LNCaP clone FGC (cell line): ENCODE results near the gene ZNF322.

Experiments
- DNase-seq: peaks from one replicate; pipeline ENCODE4 v3.0.0-alpha.2; 2011; ENCODE audit warnings: low read depth
- H3K4me3 ChIP-seq: 2 replicates; pipeline ENCODE4 v1.5.1; 2011; ENCODE audit warnings: mild to moderate bottlenecking, low read depth, low read length, control low read depth
- CTCF ChIP-seq: IDR thresholded peaks from 2 replicates; pipeline ENCODE4 v1.5.1; 2012; ENCODE audit warnings: mild to moderate bottlenecking; ENCODE audit not compliant: control insufficient read depth, insufficient read depth; ENCODE audit errors: extremely low read depth

Gene ZNF322

GRCh38 chr6:26624557-26624956 lies 35.0 kb downstream of the ZNF322 start:
- no peak for TF ChIP-seq CTCF

GRCh38 chr6:26623339-26623859 lies 36.1 kb downstream of the ZNF322 start:
- H3K4me3 ChIP-seq: no peak overlapping the region
- TF ChIP-seq CTCF: no peak
- DNase-seq: no peak

More at GRCh38 chr6:26624557-26624956, 35.0 kb downstream of the ZNF322 start:
- H3K4me3 ChIP-seq: no peak overlapping the region
- no peak for DNase-seq

GRCh38 chr6:26613689-26614683 lies 45.6 kb downstream of the ZNF322 start:
- no peak for TF ChIP-seq CTCF
- no peak for DNase-seq
- H3K4me3 ChIP-seq: no peak overlapping the region

GRCh38 chr6:26613201-26613600 lies 46.3 kb downstream of the ZNF322 start:
- TF ChIP-seq CTCF: no peak
- DNase-seq: no peak
- H3K4me3 ChIP-seq: no peak overlapping the region

- H3K4me3 ChIP-seq: no peak overlapping the region
- no peak for DNase-seq
- TF ChIP-seq CTCF: no peak
These were observed 47.9 kb downstream of the ZNF322 start for GRCh38 chr6:26611599-26611998.

GRCh38 chr6:26609463-26609862 lies 50.1 kb downstream of the ZNF322 start:
- TF ChIP-seq CTCF: no peak
- no peak overlapping the region for H3K4me3 ChIP-seq
- DNase-seq: no peak
